PC-9 (cell line): ENCODE results near the gene TK2. TPM values are rescaled to one million over a fixed set of nuclear protein-coding genes. Genes with fewer than 3 reads are reported as not detected.

ENCODE experiments used
- BruUV-seq: library from RNA; stranded (reverse); fragments of 400-500 nt; replicated peaks from 2 replicates; lab custom pipeline; 2021; lab: Mats Ljungman, UMichigan
- CTCF ChIA-PET: fragments of 300-600 bp; sonication (Branson Sonifier 250); formaldehyde crosslinking; loops from one replicate; lab custom pipeline; 2022; ENCODE audit warnings: antibody characterized with exemption; lab: Charles Lee
- POLR2A ChIA-PET: fragments of 300-600 bp; sonication (Branson Sonifier 250); formaldehyde crosslinking; loops from one replicate; lab custom pipeline; 2022; ENCODE audit warnings: antibody characterized with exemption; ENCODE audit not compliant: unreplicated experiment; lab: Charles Lee
- DNase-seq, 2 experiments: peaks; one replicate each; pipeline versions ENCODE4 v3.0.0 to v3.0.0-alpha.2; 2015 to 2022; ENCODE audit warnings: mixed read lengths in 1 of 2
- H2AFZ ChIP-seq: fragments of 200-600 bp; sonication (generic); 2 replicates; pipeline ENCODE4 v1.8.1; 2017; ENCODE audit warnings: antibody characterized with exemption
- H3F3A ChIP-seq: fragments of 200-600 bp; sonication (generic); 2 replicates; pipeline ENCODE4 v1.8.1; 2017; ENCODE audit warnings: antibody characterized with exemption, mild to moderate bottlenecking, low read depth; ENCODE audit not compliant: insufficient read depth
- H3K27ac ChIP-seq: fragments of 200-600 bp; sonication (generic); 2 replicates; pipeline ENCODE4 v1.6.1; 2016; ENCODE audit warnings: mixed run types
- H3K27me3 ChIP-seq: fragments of 200-600 bp; sonication (generic); 2 replicates; pipeline ENCODE4 v1.6.1; 2016; ENCODE audit warnings: low read depth, mixed run types; ENCODE audit not compliant: insufficient read depth
- H3K36me3 ChIP-seq: fragments of 200-600 bp; sonication (generic); 2 replicates; pipeline ENCODE4 v1.6.1; 2016; ENCODE audit warnings: low read depth, mixed run types
- H3K4me1 ChIP-seq: fragments of 200-600 bp; sonication (generic); replicated peaks from 2 replicates; pipeline ENCODE4 v1.6.1; 2016; ENCODE audit warnings: mixed run types; ENCODE audit not compliant: insufficient read depth
- H3K4me2 ChIP-seq: fragments of 200-600 bp; sonication (generic); 2 replicates; pipeline ENCODE4 v1.6.1; 2017; ENCODE audit warnings: mixed run types
- H3K4me3 ChIP-seq: fragments of 200-600 bp; sonication (generic); 2 replicates; pipeline ENCODE4 v1.6.1; 2016; ENCODE audit warnings: mixed run types
- H3K79me2 ChIP-seq: fragments of 200-600 bp; sonication (generic); 2 replicates; pipeline ENCODE4 v1.6.1; 2017; ENCODE audit warnings: low read depth, mixed run types
- H3K9me2 ChIP-seq: fragments of 200-600 bp; sonication (generic); 2 replicates; pipeline ENCODE4 v1.8.1; 2017; ENCODE audit warnings: mild to moderate bottlenecking; ENCODE audit not compliant: insufficient read depth
- H3K9me3 ChIP-seq: fragments of 200-600 bp; sonication (generic); 2 replicates; pipeline ENCODE4 v1.8.1; 2016; ENCODE audit warnings: low read depth; ENCODE audit not compliant: insufficient read depth
- H4K20me1 ChIP-seq: fragments of 200-600 bp; sonication (generic); 2 replicates; pipeline ENCODE4 v1.8.1; 2017; ENCODE audit not compliant: insufficient read depth
- CTCF ChIP-seq: fragments of 200-600 bp; sonication (generic); conservative IDR thresholded peaks from 2 replicates; pipeline ENCODE4 v1.6.1; 2017; ENCODE audit warnings: mixed run types, antibody characterized with exemption, mild to moderate bottlenecking, moderate library complexity
- EZH2 ChIP-seq: fragments of 200-600 bp; sonication (generic); IDR thresholded peaks from 2 replicates; pipeline ENCODE4 v1.8.0; 2017; ENCODE audit warnings: antibody characterized with exemption, low read depth
- intact Hi-C: fragments of 100-400 bp; cut with micrococcal nuclease; formaldehyde crosslinking; loops from one replicate; pipeline ENCODE4 v1.10.0; 2022; ENCODE audit not compliant: unreplicated experiment
- total RNA-seq: library from RNA; stranded (reverse); gene quantifications from 2 replicates; pipeline ENCODE4 v1.2.3, GENCODE V29; 2021

The TK2 gene
- total RNA-seq, 1 experiment from 2014 or later = 20.1 TPM

DNA sequence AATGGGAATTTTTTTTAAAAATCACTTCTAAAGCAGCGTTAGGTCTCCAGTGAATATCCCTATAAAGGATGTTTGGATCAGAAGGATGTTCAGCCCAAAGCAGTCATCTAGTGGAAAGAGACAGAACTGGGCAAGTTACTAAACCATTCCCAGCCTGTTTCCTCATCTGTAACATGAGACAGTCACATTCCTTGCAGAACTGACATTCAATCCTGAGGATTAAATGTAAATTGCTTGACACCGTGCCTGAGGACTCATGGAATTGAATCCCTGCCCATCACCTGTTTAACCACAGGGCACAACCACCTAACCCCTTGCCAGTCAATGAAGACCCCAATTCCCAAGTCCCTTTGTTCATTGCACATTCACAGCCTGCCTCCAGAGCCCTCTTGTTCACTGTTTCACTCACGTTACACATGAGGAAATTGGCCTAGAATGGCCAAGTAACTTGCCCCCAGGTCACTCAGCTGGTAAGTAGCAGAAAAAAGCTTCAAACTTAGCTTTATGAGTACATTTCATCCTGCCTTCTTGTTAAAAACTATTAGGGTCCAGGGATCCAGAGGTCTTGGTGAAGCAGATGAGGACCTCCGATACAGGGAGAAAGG is 30.8 kb upstream of the TK2 start:
- Histone ChIP-seq H3K27me3 (no peaks in the 10 kb centered on the region), H4K20me1 (no peaks in the 10 kb centered on the region), H3K9me2 (no peaks in the 10 kb centered on the region), H3K79me2 (no peaks in the 10 kb centered on the region), H3K9me3 (no peaks in the 10 kb centered on the region), H3F3A (peaks cover 12% of the 10 kb centered on the region; the same call in 1 of the 2 replicates), H2AFZ (no peak overlapping the region), H3K4me3 (no peak overlapping the region), H3K27ac (no peak overlapping the region), H3K4me1 (peaks cover 22% of the 10 kb centered on the region), H3K4me2 (peak overlapping the region; percentile 51), H3K36me3 (no peaks in the 10 kb centered on the region)
- POLR2A ChIA-PET = no interaction called here
- BruUV-seq = no TSS peak
- CTCF ChIA-PET = interaction anchor here (0.9 kb wide), 1 partner anchor 93 kb away, joined by 3 read pairs; no protein-coding TSS in a partner anchor
- intact Hi-C loops = loop anchor here (1.0 to 5.0 kb wide), 2 partner anchors 72 to 173 kb away; no protein-coding TSS in a partner anchor
- peak; percentile 25 to 75 for DNase-seq
- no peak for TF ChIP-seq EZH2
- TF ChIP-seq CTCF = no peak

- POLR2A ChIA-PET = no interaction called here
- Histone ChIP-seq H3K79me2 (no peaks in the 10 kb centered on the region), H3K4me2 (peak within 1 kb of the TSS; percentile 51), H3K27me3 (no peaks in the 10 kb centered on the region), H3K4me3 (no peak within 1 kb of the TSS), H3K27ac (no peak within 1 kb of the TSS), H3K9me3 (no peaks in the 10 kb centered on the region), H3F3A (peaks cover 12% of the 10 kb centered on the region; the same call in 1 of the 2 replicates), H3K36me3 (no peaks in the 10 kb centered on the region), H2AFZ (no peak within 1 kb of the TSS), H3K4me1 (peaks cover 22% of the 10 kb centered on the region), H4K20me1 (no peaks in the 10 kb centered on the region), H3K9me2 (no peaks in the 10 kb centered on the region)
- CTCF ChIA-PET = no interaction called here
- no peak for TF ChIP-seq CTCF
- no peak for TF ChIP-seq EZH2
- intact Hi-C loops = no loop called here
- no TSS peak for BruUV-seq
- no peak for DNase-seq
Measured at GRCh38 chr16:66578651-66579531, 29.0 kb upstream of the TK2 start, which contains the start of gene CMTM2. TSS of gene CMTM2 (plus strand) at chr16:66579463. CDS start at chr16:66579608, 145 bp downstream.

- Histone ChIP-seq H3K27me3 (no peaks in the 10 kb centered on the region), H3K9me3 (no peaks in the 10 kb centered on the region), H3K4me2 (no peak overlapping the region), H3K4me3 (no peak overlapping the region), H3K4me1 (peaks cover 14% of the 10 kb centered on the region), H2AFZ (no peak overlapping the region), H4K20me1 (no peaks in the 10 kb centered on the region), H3F3A (peaks cover 8% of the 10 kb centered on the region; the same call in 1 of the 2 replicates), H3K36me3 (no peaks in the 10 kb centered on the region), H3K27ac (no peak overlapping the region), H3K79me2 (no peaks in the 10 kb centered on the region), H3K9me2 (no peaks in the 10 kb centered on the region)
- TF ChIP-seq CTCF = no peak
- no peak for TF ChIP-seq EZH2
- no TSS peak for BruUV-seq
- POLR2A ChIA-PET = no interaction called here
- no peak for DNase-seq
- intact Hi-C loops = no loop called here
- CTCF ChIA-PET = no interaction called here
Measured at GRCh38 chr16:66576296-66576695, 26.4 kb upstream of the TK2 start.
